Measurements from ENCODE around the gene ENPP3. TPM values are rescaled to one million over a fixed set of nuclear protein-coding genes. Genes with fewer than 3 reads are reported as not detected.

ENPP3 gene
- polyA plus RNA-seq, 3 donors, result not detected

- H3K4me1 Mint-ChIP-seq, result no peaks in the 10 kb centered on the region
Measured at GRCh38 chr6:131644921-131645320, 7.8 kb downstream of the ENPP3 start.

DNA sequence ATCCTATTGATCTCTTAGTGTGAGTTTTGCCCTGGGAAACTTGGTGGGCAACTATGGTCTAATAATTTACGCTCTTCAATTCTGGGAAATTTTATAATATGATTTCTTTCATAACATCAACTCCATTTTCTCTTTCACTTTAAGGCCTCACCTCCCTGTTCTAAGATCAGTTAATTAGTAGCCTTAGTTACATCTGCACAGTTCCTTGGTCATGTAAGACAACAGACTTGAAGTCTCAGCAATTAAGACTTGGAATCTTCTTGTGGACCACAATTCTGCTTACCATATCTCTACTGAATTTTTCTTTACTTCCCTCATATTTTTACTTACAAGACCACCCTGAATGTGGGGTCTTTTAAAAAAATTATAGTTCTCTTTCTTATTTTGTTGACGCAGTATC, 8.7 kb downstream of the ENPP3 start:
- Histone ChIP-seq H3K27me3 (ENCODE audit: control insufficient read depth in 2 of 2, insufficient read depth in 2 of 2, low read length in 2 of 2) (no peaks in the 10 kb centered on the region), H3K4me1 (ENCODE audit: control insufficient read depth in 1 of 2, insufficient read depth in 2 of 2, low read length in 2 of 2) (no peaks in the 10 kb centered on the region), H4K20me1 (ENCODE audit: insufficient read depth, low read length) (no peaks in the 10 kb centered on the region), H3K36me3 (replicated peaks in 1 of 2; ENCODE audit: control insufficient read depth in 1 of 2, insufficient read depth in 2 of 2, low read length in 2 of 2) (no peaks in the 10 kb centered on the region), H2AFZ (ENCODE audit: insufficient read depth, low read depth, low read length, poor library complexity, severe bottlenecking) (no peak overlapping the region), H3K9ac (ENCODE audit: insufficient read depth, low read length, poor library complexity, severe bottlenecking) (no peak overlapping the region), H3K4me3 (replicated peaks in 1 of 3; ENCODE audit: low read depth in 2 of 3, low read length in 3 of 3) (no peak overlapping the region), H3K9me3 (replicated peaks in 1 of 2; ENCODE audit: control insufficient read depth in 1 of 2, insufficient read depth in 1 of 2, low read length in 2 of 2) (no peaks in the 10 kb centered on the region), H3K79me2 (ENCODE audit: insufficient read depth, low read length) (no peaks in the 10 kb centered on the region), H3K27ac (ENCODE audit: low read depth in 1 of 2, low read length in 2 of 2) (no peak overlapping the region), H3K4me2 (replicated peaks; ENCODE audit: extremely low read depth, low read length, poor library complexity, severe bottlenecking) (no peak overlapping the region)
- H3K27me3 Mint-ChIP-seq (ENCODE audit: low read depth in 3 of 3), result peaks cover 0 to 4% (median 2%) of the 10 kb centered on the region in 3 donors
- no CpG with 5 or more reads among the region's 2 CpGs for WGBS (ENCODE audit: insufficient coverage)
- H3K9me3 Mint-ChIP-seq, result peaks cover 0 to 2% (median 0%) of the 10 kb centered on the region in 7 donors
- no peak overlapping the region for H3K4me3 Mint-ChIP-seq
- no peak for DNase-seq
- H3K36me3 Mint-ChIP-seq, result no peaks in the 10 kb centered on the region
- no peak overlapping the region for H3K27ac Mint-ChIP-seq
- TF ChIP-seq, protein P1, sequence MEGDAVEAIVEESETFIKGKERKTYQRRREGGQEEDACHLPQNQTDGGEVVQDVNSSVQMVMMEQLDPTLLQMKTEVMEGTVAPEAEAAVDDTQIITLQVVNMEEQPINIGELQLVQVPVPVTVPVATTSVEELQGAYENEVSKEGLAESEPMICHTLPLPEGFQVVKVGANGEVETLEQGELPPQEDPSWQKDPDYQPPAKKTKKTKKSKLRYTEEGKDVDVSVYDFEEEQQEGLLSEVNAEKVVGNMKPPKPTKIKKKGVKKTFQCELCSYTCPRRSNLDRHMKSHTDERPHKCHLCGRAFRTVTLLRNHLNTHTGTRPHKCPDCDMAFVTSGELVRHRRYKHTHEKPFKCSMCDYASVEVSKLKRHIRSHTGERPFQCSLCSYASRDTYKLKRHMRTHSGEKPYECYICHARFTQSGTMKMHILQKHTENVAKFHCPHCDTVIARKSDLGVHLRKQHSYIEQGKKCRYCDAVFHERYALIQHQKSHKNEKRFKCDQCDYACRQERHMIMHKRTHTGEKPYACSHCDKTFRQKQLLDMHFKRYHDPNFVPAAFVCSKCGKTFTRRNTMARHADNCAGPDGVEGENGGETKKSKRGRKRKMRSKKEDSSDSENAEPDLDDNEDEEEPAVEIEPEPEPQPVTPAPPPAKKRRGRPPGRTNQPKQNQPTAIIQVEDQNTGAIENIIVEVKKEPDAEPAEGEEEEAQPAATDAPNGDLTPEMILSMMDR (IDR thresholded peaks at IDR 0.05), result no peak
- H3K4me1 Mint-ChIP-seq, result no peaks in the 10 kb centered on the region
- intact Hi-C loops (cut with micrococcal nuclease), result no loop called here

More at GRCh38 chr6:131644921-131645320, 7.8 kb downstream of the ENPP3 start:
- Histone ChIP-seq H4K20me1 (ENCODE audit: insufficient read depth, low read length) (no peaks in the 10 kb centered on the region), H3K27ac (ENCODE audit: low read depth in 1 of 2, low read length in 2 of 2) (no peak overlapping the region), H3K4me2 (replicated peaks; ENCODE audit: extremely low read depth, low read length, poor library complexity, severe bottlenecking) (no peak overlapping the region), H3K9ac (ENCODE audit: insufficient read depth, low read length, poor library complexity, severe bottlenecking) (no peak overlapping the region), H3K79me2 (ENCODE audit: insufficient read depth, low read length) (no peaks in the 10 kb centered on the region), H3K27me3 (ENCODE audit: control insufficient read depth in 2 of 2, insufficient read depth in 2 of 2, low read length in 2 of 2) (no peaks in the 10 kb centered on the region), H3K36me3 (replicated peaks in 1 of 2; ENCODE audit: control insufficient read depth in 1 of 2, insufficient read depth in 2 of 2, low read length in 2 of 2) (no peaks in the 10 kb centered on the region), H3K4me3 (replicated peaks in 1 of 3; ENCODE audit: low read depth in 2 of 3, low read length in 3 of 3) (no peak overlapping the region), H2AFZ (ENCODE audit: insufficient read depth, low read depth, low read length, poor library complexity, severe bottlenecking) (no peak overlapping the region), H3K9me3 (replicated peaks in 1 of 2; ENCODE audit: control insufficient read depth in 1 of 2, insufficient read depth in 1 of 2, low read length in 2 of 2) (no peaks in the 10 kb centered on the region), H3K4me1 (ENCODE audit: control insufficient read depth in 1 of 2, insufficient read depth in 2 of 2, low read length in 2 of 2) (no peaks in the 10 kb centered on the region)
- Mint-ChIP-seq H3K4me3 (no peak overlapping the region), H3K9me3 (peaks cover 0 to 2% (median 0%) of the 10 kb centered on the region in 7 donors), H3K27ac (no peak overlapping the region), H3K36me3 (no peaks in the 10 kb centered on the region), H3K27me3 (ENCODE audit: low read depth in 3 of 3) (peaks cover 0 to 3% (median 2%) of the 10 kb centered on the region in 3 donors)
- intact Hi-C loops (cut with micrococcal nuclease), result no loop called here
- DNase-seq, result no peak
- TF ChIP-seq, protein P1 (IDR thresholded peaks at IDR 0.05), result no peak
- no CpG with 5 or more reads among the region's 1 CpG for WGBS (ENCODE audit: insufficient coverage)

All from CD14-positive monocyte (primary cell).